HepG2 (cell line): ENCODE data around the gene NENF. TPM values are rescaled to one million over a fixed set of nuclear protein-coding genes. Genes with fewer than 3 reads are reported as not detected.

ENCODE experiments used
- ATAC-seq: fragments of 200-7000 bp; cut with Tn5 transposase; 3 replicates; pipeline ENCODE4 v1.9.1; 2020; ENCODE audit warnings: mild to moderate bottlenecking, moderate library complexity
- BruUV-seq: library from RNA; stranded (reverse); fragments of 400-500 nt; replicated peaks from 2 replicates; lab custom pipeline; 2021; lab: Mats Ljungman, UMichigan
- CTCF ChIA-PET: fragments of 300-600 bp; formaldehyde crosslinking; extraction: SDS; loops from one replicate; lab custom pipeline; 2021; ENCODE audit warnings: low total read pairs, inconsistent platforms, low intra/inter-chr PET ratio; lab: Yijun Ruan, JAX
- POLR2A ChIA-PET: fragments of 350-600 bp; sonication (Branson Sonifier 250); formaldehyde crosslinking; loops from one replicate; lab custom pipeline; 2020; ENCODE audit warnings: antibody characterized with exemption, inconsistent platforms; lab: Yijun Ruan, JAX
- DNase-seq: peaks from one replicate; pipeline ENCODE4 v3.0.0-alpha.2; 2015; ENCODE audit warnings: low spot score
- FAIRE-seq: peaks from 3 replicates; lab custom pipeline; 2011; peaks lifted over from hg19 to GRCh38; lab: Jason Lieb, UNC
- H2AFZ ChIP-seq: one replicate; pipeline ENCODE4 v1.6.1; 2011; ENCODE audit warnings: low read length, inconsistent platforms
- H3K27ac ChIP-seq: fragments of 300-600 bp; 3 replicates; pipeline ENCODE4 v1.8.0; 2011; ENCODE audit warnings: mixed run types, mild to moderate bottlenecking, mixed read lengths, low read length, inconsistent platforms; ENCODE audit not compliant: insufficient read depth; ENCODE audit errors: extremely low read length
- H3K27me3 ChIP-seq, 2 experiments: fragments of 200-600 bp in 1 of 2; 2 replicates in 1 of 2; 3 replicates in 1 of 2; pipeline versions ENCODE4 v1.6.0 to v1.8.0; 2011; ENCODE audit warnings: low read length in 2 of 2, mild to moderate bottlenecking in 2 of 2, moderate library complexity in 2 of 2, inconsistent platforms in 1 of 2; ENCODE audit not compliant: insufficient read depth in 2 of 2, control insufficient read depth in 1 of 2
- H3K36me3 ChIP-seq, 2 experiments: fragments of 200-600 bp in 1 of 2; replicated peaks in 1 of 2; 2 replicates in 1 of 2; 3 replicates in 1 of 2; pipeline versions ENCODE4 v1.5.1 to v1.8.0; 2011; ENCODE audit warnings: low read length in 2 of 2, inconsistent platforms in 1 of 2; ENCODE audit not compliant: insufficient read depth in 2 of 2, control insufficient read depth in 1 of 2
- H3K4me1 ChIP-seq: 2 replicates; pipeline ENCODE4 v1.5.1; 2012; ENCODE audit warnings: low read length, inconsistent platforms; ENCODE audit not compliant: insufficient read depth
- H3K4me2 ChIP-seq: 2 replicates; pipeline ENCODE4 v1.6.0; 2011; ENCODE audit warnings: low read depth, low read length, inconsistent platforms
- H3K4me3 ChIP-seq, 3 experiments: fragments of 200-600 bp in 1 of 3; sonication (generic), shearing (Covaris generic) in 1 of 3; replicated peaks in 1 of 3; 2 replicates each; pipeline ENCODE4 v1.5.1; 2011 to 2016; ENCODE audit warnings: low read length in 3 of 3, inconsistent platforms in 2 of 3, low read depth in 2 of 3, mild to moderate bottlenecking in 2 of 3, control low read depth in 1 of 3, mixed read lengths in 1 of 3; ENCODE audit not compliant: insufficient read depth in 1 of 3
- H3K79me2 ChIP-seq: one replicate; pipeline ENCODE4 v1.6.1; 2011; ENCODE audit warnings: low read length, inconsistent platforms; ENCODE audit not compliant: insufficient read depth
- H3K9ac ChIP-seq: 2 replicates; pipeline ENCODE4 v1.6.0; 2011; ENCODE audit warnings: mild to moderate bottlenecking, low read depth, low read length, inconsistent platforms; ENCODE audit not compliant: insufficient read depth
- H3K9me3 ChIP-seq: 2 replicates; pipeline ENCODE4 v1.5.1; 2012; ENCODE audit warnings: mild to moderate bottlenecking, low read length
- H4K20me1 ChIP-seq: 2 replicates; pipeline ENCODE4 v1.6.0; 2011; ENCODE audit warnings: inconsistent platforms, mild to moderate bottlenecking, low read length, moderate library complexity; ENCODE audit not compliant: insufficient read depth
- CBX1 ChIP-seq: IDR thresholded peaks from one replicate; pipeline ENCODE4 v1.6.1; 2016; ENCODE audit warnings: antibody characterized with exemption, low read depth
- HNF4A ChIP-seq: sonication (generic); formaldehyde crosslinking; IDR thresholded peaks from 2 replicates; pipeline ENCODE4 v1.4.0; 2020; ENCODE audit warnings: missing genetic modification reagents
- KLF11 ChIP-seq: IDR thresholded peaks from 2 replicates; pipeline ENCODE4 v1.6.1; 2016; ENCODE audit warnings: missing compliant biosample characterization
- LCORL ChIP-seq, 2 experiments: fragments of 450-650 bp in 1 of 2; sonication (generic) in 1 of 2; formaldehyde crosslinking in 1 of 2; IDR thresholded peaks; 2 replicates each; pipeline versions ENCODE4 v1.5.0 to v1.6.1; 2017 to 2020; ENCODE audit warnings: antibody characterized with exemption in 1 of 2, missing genetic modification reagents in 1 of 2
- NKX3-1 ChIP-seq: sonication (generic); formaldehyde crosslinking; IDR thresholded peaks from 2 replicates; pipeline ENCODE4 v1.5.0; 2020; ENCODE audit warnings: missing genetic modification reagents
- SRF ChIP-seq: IDR thresholded peaks from 2 replicates; pipeline ENCODE4 v1.6.1; 2011; ENCODE audit warnings: mild to moderate bottlenecking, low read depth, low read length, moderate library complexity
- TEAD3 ChIP-seq: optimal IDR thresholded peaks from 2 replicates; pipeline ENCODE3; 2016; ENCODE audit warnings: borderline replicate concordance
- THYN1 ChIP-seq: sonication (generic); formaldehyde crosslinking; IDR thresholded peaks from 2 replicates; pipeline ENCODE4 v1.8.1; 2023; ENCODE audit warnings: low read depth, mild to moderate bottlenecking, moderate library complexity, missing genetic modification reagents, borderline replicate concordance
- ZNF121 ChIP-seq: sonication (generic); formaldehyde crosslinking; IDR thresholded peaks from 2 replicates; pipeline ENCODE4 v1.5.0; 2020; ENCODE audit warnings: mild to moderate bottlenecking, missing genetic modification reagents
- ZNF24 ChIP-seq: fragments of 450-650 bp; IDR thresholded peaks from 2 replicates; pipeline ENCODE4 v1.6.1; 2017; ENCODE audit warnings: antibody characterized with exemption, mild to moderate bottlenecking
- ZNF333 ChIP-seq: sonication (generic); formaldehyde crosslinking; IDR thresholded peaks from 2 replicates; pipeline ENCODE4 v1.4.0; 2020; ENCODE audit warnings: mild to moderate bottlenecking, missing genetic modification reagents, borderline replicate concordance
- ZNF383 ChIP-seq: sonication (generic); formaldehyde crosslinking; IDR thresholded peaks from 2 replicates; pipeline ENCODE4 v1.4.0; 2020; ENCODE audit warnings: missing genetic modification reagents, mild to moderate bottlenecking, borderline replicate concordance
- ZNF563 ChIP-seq: sonication (generic); formaldehyde crosslinking; IDR thresholded peaks from 2 replicates; pipeline ENCODE4 v1.8.0; 2022; ENCODE audit warnings: mild to moderate bottlenecking, moderate library complexity, missing genetic modification reagents
- ZNF761 ChIP-seq: sonication (generic); formaldehyde crosslinking; conservative IDR thresholded peaks from 2 replicates; pipeline ENCODE4 v1.4.0; 2020; ENCODE audit warnings: mild to moderate bottlenecking, missing genetic modification reagents
- ZNF879 ChIP-seq: sonication (generic); formaldehyde crosslinking; IDR thresholded peaks from 2 replicates; pipeline ENCODE4 v1.8.1; 2023; ENCODE audit warnings: missing genetic modification reagents
- WGBS: methylation state at CpG from one replicate; pipeline ENCODE4 v1.1.6; 2017; ENCODE audit warnings: low lambda C conversion rate; 5-methylcytosine and 5-hydroxymethylcytosine counted together
- in situ Hi-C: cut with HindIII; loops from 2 replicates; pipeline ENCODE4 v1.10.0; 2017; ENCODE audit warnings: low pct_unique_long_range_greater_than_20kb; ENCODE audit not compliant: extremely low pct_ligation_motif_present
- intact Hi-C: fragments of 100-400 bp; cut with micrococcal nuclease; formaldehyde crosslinking; loops from one replicate; pipeline ENCODE4 v1.10.0; 2022; ENCODE audit not compliant: unreplicated experiment
- polyA plus RNA-seq, 8 experiments: library from polyadenylated mRNA; depleted of rRNA in 3 of 8; stranded (reverse) in 7 of 8; unstranded in 1 of 8; fragments of >200 nt; fragmentation: Illumina TruSeq in 4 of 8; extraction: Trizol in 4 of 8; gene quantifications; 2 replicates each; pipeline versions ENCODE4 v1.2.1 to v1.2.3, GENCODE V29; 2011 to 2016; ENCODE audit warnings: low read depth in 4 of 8, missing spikeins in 1 of 8, mixed read lengths in 1 of 8; ENCODE audit not compliant: insufficient read depth in 1 of 8
- total RNA-seq, 5 experiments: library from RNA; depleted of rRNA; stranded (reverse); fragments of >200 nt; fragmentation: Illumina TruSeq; extraction: Trizol; gene quantifications; 2 replicates each; pipeline ENCODE4 v1.2.3, GENCODE V29; 2016; ENCODE audit warnings: low read depth in 1 of 5

Gene NENF
- total and polyA plus RNA-seq, 2 of the 13 experiments (the other 11 are each of a cell fraction or from before 2014, with no cell fraction given) = 31.7 to 40.4 TPM

DNA sequence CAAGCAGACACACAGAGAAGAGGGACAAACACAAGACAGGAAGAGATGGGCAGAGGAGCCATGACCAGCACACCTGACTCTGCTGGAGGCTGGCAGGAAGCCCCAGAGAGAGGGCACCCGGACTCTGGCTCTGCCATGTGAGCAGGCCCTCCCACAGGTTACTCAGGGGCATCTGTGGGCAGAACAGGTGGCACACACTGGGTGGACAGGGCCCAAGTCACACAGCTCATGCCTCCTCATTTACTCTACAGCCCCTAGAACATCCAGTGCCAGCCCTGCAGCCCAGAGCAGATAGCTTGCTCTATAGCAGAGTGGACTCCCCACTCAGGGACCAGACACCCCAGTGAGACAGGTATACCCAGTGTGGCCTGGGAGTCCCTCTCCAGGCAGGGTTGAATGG, 46.7 kb upstream of the NENF start:
- FAIRE-seq = no peak
- H3K27me3 ChIP-seq = no peaks in the 10 kb centered on the region
- CTCF ChIA-PET = no interaction called here
- no peak for DNase-seq
- no peaks in the 10 kb centered on the region for H3K9me3 ChIP-seq
- peaks cover 8 to 32% of the 10 kb centered on the region in 2 experiments; a peak in 4 of 5 replicates for H3K36me3 ChIP-seq
- H2AFZ ChIP-seq = no peak overlapping the region
- no peaks in the 10 kb centered on the region for H3K79me2 ChIP-seq
- H3K4me2 ChIP-seq = no peak overlapping the region
- no CpG with 5 or more reads among the region's 1 CpG for WGBS
- in situ Hi-C loops = no loop called here
- ATAC-seq = no peak
- no peak overlapping the region for H3K9ac ChIP-seq
- peaks cover 13% of the 10 kb centered on the region for H3K4me1 ChIP-seq
- no TSS peak for BruUV-seq
- TF ChIP-seq ZNF761 (CRISPR knock-in tag) (no peak), TEAD3 (no peak), ZNF333 (CRISPR knock-in tag) (no peak), ZNF121 (CRISPR knock-in tag) (no peak), ZNF879 (no peak), ZNF24 (no peak), CBX1 (no peak), THYN1 (CRISPR knock-in tag) (no peak), ZNF383 (CRISPR knock-in tag) (no peak)
- TF ChIP-seq, all 625 proteins: peak for 0
- H3K4me3 ChIP-seq = no peak overlapping the region
- POLR2A ChIA-PET = no interaction called here
- H3K27ac ChIP-seq = no peak overlapping the region
- intact Hi-C loops = no loop called here
- H4K20me1 ChIP-seq = no peaks in the 10 kb centered on the region

DNA sequence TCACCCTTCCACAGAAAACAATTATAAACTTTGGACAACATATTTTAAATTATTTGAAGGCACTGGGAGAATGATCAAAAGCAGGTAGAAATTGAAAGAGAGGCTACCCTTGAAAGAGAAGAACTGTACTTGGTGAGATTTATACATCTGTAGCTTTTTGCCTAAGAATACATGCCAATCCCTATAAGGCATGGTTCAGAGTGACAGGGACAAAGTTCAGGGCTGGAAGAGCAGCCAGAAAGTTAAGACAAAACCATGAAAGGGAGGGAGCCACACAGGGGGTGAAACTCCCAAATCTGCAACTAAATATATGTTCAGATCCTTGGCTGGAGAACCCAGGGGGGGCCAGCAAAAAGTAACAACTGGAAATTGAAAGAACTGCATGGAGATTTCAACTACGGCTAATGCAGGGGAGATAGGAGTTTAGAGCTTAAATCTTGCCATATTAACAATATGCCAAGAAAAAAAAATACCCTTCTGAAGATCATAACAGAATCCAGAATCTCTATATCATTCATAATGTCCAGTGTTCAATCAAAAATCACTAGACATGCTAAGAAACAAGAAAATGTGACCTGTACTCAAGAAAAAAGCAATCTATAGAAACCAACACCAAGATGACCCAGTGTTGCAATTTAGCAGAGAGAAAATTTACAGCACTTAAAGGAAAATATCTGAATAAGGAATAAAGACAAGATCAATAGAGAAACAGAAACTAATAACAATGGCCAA, 43.6 kb upstream of the NENF start:
- no peaks in the 10 kb centered on the region for H3K79me2 ChIP-seq
- H3K9ac ChIP-seq = no peak overlapping the region
- POLR2A ChIA-PET = no interaction called here
- CTCF ChIA-PET = no interaction called here
- H3K4me2 ChIP-seq = no peak overlapping the region
- no peak overlapping the region for H3K27ac ChIP-seq
- no peaks in the 10 kb centered on the region for H3K27me3 ChIP-seq
- WGBS = 96% methylated on average over 1 of the region's 1 CpG
- intact Hi-C loops (no loop called here), in situ Hi-C loops (no loop called here)
- DNase-seq (peak; percentile 16), FAIRE-seq (no peak), ATAC-seq (peak; percentile 55)
- peaks cover 13% of the 10 kb centered on the region for H3K4me1 ChIP-seq
- no peaks in the 10 kb centered on the region for H3K9me3 ChIP-seq
- H3K36me3 ChIP-seq = peaks cover 6 to 24% of the 10 kb centered on the region in 2 experiments; a peak in 3 of 5 replicates
- H4K20me1 ChIP-seq = no peaks in the 10 kb centered on the region
- BruUV-seq = no TSS peak
- H3K4me3 ChIP-seq = no peak overlapping the region
- H2AFZ ChIP-seq = no peak overlapping the region
- no peak for TF ChIP-seq KLF11 (CRISPR knock-in tag)
- peak; percentile 66 for TF ChIP-seq HNF4A (CRISPR knock-in tag)
- TF ChIP-seq LCORL (IDR thresholded peaks at IDR 0.05) = no peak
- 0 out of 2 replicates have a peak, but pooled peaks have one; percentile 25 for TF ChIP-seq LCORL (CRISPR knock-in tag; IDR thresholded peaks at IDR 0.05)
- peak; percentile 21 for TF ChIP-seq TEAD3
- TF ChIP-seq SRF = peak; percentile 87
- TF ChIP-seq NKX3-1 (CRISPR knock-in tag) = no peak
- TF ChIP-seq ZNF563 (CRISPR knock-in tag) = no peak
